ENCODE measurements around the gene TRHDE.
A peak's percentile ranks its signal among the peaks of the same experiment; 100 is the strongest.

TRHDE gene, protein sequence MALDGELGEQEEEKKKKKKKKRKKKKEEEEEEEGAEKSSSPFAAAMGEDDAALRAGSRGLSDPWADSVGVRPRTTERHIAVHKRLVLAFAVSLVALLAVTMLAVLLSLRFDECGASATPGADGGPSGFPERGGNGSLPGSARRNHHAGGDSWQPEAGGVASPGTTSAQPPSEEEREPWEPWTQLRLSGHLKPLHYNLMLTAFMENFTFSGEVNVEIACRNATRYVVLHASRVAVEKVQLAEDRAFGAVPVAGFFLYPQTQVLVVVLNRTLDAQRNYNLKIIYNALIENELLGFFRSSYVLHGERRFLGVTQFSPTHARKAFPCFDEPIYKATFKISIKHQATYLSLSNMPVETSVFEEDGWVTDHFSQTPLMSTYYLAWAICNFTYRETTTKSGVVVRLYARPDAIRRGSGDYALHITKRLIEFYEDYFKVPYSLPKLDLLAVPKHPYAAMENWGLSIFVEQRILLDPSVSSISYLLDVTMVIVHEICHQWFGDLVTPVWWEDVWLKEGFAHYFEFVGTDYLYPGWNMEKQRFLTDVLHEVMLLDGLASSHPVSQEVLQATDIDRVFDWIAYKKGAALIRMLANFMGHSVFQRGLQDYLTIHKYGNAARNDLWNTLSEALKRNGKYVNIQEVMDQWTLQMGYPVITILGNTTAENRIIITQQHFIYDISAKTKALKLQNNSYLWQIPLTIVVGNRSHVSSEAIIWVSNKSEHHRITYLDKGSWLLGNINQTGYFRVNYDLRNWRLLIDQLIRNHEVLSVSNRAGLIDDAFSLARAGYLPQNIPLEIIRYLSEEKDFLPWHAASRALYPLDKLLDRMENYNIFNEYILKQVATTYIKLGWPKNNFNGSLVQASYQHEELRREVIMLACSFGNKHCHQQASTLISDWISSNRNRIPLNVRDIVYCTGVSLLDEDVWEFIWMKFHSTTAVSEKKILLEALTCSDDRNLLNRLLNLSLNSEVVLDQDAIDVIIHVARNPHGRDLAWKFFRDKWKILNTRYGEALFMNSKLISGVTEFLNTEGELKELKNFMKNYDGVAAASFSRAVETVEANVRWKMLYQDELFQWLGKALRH

DNA sequence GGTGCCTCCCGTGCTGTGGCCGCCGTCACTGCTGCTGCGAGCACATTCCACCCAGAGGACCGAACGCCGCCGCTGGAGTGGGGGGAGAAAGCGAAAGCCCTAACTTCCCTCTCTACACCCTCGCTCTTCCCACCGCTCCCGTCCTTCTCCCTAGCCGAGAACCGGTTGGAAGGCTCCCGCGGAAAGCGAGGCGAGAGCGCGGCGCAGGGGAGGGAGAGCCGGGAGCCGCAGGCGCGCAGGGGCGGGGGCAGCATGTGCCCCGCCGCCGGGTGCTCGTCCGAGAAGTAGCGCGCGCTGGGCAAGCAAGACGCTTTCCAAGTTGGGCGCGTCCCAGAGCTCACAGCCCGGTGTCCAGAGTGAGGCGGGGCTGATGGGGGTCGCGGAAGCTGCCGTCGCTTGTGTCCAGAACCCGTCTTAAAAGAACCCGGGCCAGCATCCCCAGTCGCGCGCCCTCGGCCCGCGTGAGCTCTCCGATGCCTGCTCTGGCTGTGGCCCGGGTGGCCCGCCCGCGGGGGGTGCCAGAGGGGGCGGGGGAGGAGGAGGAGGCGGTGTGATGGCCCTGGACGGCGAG, at the start of gene TRHDE:
Gene TRHDE, plus strand, starts transcription at position 280 of the 571 bp plus-strand sequence. Its CDS starts 274 bp downstream, at position 554.
- DNase-seq (ENCODE audit: insufficient read length, low spot score) (no peak), FAIRE-seq (no peak)

DNA sequence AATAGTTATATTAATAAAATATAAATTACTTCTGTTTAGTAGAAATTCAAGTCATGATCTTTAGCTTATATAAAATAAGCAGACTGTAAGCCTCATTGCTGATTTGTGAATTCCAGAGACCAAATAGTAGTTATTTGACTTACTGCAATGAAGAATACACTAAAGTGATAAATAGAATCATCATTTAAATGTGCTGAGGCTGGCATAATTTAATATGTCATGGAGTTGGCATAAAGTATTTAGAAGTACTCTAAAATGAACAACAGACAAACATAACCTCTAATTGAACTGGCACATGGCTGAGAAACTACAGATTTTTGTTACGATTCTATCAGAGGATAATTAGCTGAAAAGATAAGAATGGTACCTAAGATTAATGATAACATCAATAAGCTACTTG, 45.7 kb upstream of the TRHDE start:
- FAIRE-seq (no peak), DNase-seq (ENCODE audit: insufficient read length, low spot score) (no peak)

DNA sequence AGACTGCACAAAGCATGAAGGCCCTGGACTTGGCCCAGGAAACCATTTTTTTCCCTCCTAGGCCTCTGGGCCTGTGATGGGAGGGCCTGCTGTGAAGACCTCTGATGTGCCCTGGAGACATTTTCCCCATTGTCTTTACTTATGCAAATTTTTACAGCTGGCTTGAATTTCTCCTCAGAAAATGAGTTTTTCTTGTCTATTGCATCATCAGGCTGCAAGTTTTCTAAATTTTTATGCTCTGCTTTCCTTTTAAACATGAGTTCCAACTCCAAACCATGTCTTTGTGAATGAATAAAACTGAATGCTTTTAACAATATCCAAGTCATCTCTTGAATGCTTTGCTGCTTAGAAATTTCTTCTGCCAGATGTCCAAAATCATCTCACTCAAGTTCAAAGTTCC, 43.7 kb upstream of the TRHDE start:
- no peak for DNase-seq (ENCODE audit: insufficient read length, low spot score)
- FAIRE-seq, result no peak

DNA sequence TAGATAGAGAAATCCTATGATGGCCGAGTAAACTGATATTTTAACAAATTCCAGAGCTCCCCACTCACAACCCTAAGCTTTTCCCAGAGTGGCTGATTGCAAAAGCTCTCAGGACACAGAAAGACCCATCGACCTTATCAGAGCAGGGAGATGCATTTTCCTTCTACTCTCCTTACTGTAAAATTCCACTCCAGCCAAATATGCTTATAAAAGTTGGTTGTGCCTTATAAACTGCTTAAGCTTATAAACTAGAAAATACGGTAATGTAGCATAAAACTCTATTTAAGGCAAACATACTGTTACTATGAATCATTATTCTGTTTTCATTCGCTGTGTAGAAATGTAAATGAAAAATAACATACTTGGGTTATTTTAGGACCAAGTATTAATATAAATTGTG, 41.6 kb upstream of the TRHDE start:
- DNase-seq (ENCODE audit: insufficient read length, low spot score), result no peak
- FAIRE-seq, result no peak

DNA sequence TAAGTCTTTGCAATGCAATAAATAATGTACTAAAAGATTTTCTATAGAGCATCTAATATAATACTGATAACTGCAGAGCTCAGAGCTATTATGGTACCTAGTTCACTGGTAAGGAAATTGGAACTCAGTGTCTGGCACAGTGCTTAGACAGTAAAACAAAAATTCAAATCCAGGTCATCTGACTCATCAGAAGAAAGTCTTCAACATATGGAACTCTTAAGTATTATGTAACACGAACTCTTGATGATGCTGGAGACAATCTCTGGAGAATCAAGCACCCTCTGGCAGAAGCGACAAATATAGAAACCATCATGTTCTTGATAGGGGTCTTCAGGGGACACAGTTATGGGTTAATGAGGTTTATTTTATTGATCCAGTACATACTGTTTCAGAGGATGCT, 37.3 kb upstream of the TRHDE start:
- no peak for DNase-seq (ENCODE audit: insufficient read length, low spot score)
- no peak for FAIRE-seq

DNA sequence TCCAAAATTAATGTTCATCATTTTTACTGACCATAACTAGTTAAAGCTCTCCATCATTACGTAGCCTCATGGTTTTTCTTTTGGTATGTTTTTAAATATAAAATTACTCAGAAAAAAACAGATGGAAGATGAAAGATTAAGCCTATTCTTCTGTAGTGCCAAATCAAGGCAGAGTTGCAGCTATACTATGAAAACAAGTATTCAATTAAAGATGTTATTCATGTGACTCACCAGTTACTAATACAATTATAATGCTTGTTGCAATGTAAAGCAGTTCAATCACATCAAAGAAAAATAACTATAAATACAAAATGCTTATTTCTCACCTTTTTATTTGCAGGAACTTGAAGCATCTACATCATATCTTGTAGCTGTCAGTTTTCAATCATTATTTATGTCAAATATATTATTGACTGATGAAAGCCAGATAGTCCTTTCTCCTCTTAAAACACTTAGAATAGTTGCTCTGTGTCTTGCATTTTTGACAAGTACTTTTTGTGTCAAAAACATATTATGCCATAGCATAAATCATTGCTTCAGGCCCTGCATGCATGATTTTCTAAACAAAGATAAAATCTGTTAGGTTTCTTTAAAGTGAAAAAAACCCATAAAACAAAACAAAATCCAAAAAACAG, 36.0 kb upstream of the TRHDE start:
- no peak for FAIRE-seq
- DNase-seq (ENCODE audit: insufficient read length, low spot score), result no peak

DNA sequence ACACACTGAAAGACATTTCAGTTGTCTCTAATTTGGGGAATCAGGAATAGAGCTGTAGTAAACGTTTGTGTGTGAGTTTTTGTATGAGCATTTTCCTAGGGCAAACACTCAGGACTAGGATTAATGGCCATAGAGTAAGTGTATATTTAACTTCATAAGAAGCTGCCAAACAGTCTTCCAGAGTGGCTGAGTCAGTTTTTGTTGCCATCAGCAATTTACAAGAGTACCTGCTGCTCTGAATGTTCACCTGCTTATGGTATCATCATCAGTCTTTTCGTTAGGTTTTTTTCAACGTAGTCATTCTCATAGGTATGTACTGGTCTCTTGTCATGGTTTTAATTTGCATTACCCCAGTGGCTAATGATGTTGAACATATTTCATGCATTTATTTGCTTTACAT, 30.6 kb upstream of the TRHDE start:
- no peak for DNase-seq (ENCODE audit: insufficient read length, low spot score)

DNA sequence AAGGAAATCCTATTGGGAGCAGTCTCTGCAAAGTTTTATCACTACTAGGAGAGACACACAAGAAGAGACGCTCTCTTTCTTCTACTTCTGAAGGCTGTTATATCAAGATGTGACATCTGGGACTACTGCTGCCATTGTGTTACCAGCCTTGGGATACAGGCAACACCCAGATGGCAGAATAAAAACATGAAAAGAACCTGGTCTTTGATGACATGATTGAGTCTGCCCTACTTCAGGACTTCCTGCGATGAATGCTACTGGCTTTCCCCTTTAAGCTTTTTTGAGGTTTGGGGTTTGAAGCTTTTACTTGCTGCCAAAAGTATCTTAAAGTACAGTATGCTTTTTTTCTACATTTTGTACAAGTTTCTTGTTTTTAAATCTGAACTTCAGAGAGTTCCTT, 29.2 kb upstream of the TRHDE start:
- no peak for DNase-seq (ENCODE audit: insufficient read length, low spot score)
- FAIRE-seq, result no peak

More for the DNA sequence above, 30.6 kb upstream of the TRHDE start:
- FAIRE-seq, result no peak

DNA sequence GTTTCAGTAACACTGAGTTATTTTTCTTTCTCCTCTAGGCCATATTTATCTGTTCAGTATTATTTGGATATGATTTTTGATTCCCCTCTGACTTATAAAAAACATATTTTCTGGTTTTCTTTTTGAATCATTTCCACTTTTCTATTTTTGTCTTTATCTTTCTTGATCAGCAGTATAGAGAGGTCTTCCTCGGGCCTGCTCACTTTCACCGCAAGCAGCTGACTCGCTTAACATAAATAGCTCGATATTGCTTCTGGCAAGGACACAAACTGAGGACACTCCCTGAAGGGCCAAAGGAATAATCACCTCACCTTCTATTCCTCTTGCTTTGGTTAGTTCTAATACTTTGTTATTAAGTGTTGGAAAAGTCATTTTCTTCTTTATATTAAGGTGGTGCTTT, 25.8 kb upstream of the TRHDE start:
- DNase-seq (ENCODE audit: insufficient read length, low spot score), result no peak
- FAIRE-seq, result no peak

DNA sequence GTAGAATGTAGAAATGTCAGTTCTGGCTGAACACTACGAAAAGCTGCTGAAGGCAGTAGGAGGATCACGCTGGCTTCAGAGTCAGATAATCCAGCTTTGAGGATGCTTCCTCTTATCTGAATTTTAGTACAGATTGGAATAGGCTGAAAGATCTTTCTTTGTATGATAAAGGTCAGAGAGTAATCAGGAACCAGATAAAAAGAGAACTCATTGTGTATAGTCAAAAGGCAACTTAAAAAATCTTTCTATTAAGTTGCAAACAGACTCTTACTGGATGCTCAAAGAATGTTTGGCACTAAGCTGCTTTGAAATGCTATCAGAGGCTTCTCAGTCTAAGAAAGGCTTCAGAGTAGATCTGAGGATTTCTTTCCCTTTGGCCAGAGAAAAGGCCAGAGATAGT, 21.8 kb upstream of the TRHDE start:
- DNase-seq (ENCODE audit: insufficient read length, low spot score) (no peak), FAIRE-seq (no peak)

DNA sequence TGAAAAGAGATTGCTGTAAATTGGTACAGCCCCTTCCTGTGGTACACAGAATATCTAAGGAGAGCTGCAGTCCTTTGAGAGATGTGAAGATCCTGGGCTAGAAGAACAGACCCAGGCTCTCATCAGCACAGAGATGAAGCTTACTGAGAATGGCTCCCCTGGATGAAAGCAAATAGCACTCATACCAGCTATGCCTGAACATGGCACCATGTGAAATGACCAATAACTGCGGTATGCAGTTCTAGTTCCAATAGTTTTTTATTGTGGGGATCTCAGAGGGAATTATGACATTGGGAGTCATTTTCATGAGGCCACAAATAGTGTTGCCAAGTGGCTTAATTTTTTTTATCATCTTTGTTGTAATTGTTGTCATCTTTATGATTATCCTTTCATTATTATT, 15.4 kb upstream of the TRHDE start:
- FAIRE-seq (no peak), DNase-seq (ENCODE audit: insufficient read length, low spot score) (no peak)

DNA sequence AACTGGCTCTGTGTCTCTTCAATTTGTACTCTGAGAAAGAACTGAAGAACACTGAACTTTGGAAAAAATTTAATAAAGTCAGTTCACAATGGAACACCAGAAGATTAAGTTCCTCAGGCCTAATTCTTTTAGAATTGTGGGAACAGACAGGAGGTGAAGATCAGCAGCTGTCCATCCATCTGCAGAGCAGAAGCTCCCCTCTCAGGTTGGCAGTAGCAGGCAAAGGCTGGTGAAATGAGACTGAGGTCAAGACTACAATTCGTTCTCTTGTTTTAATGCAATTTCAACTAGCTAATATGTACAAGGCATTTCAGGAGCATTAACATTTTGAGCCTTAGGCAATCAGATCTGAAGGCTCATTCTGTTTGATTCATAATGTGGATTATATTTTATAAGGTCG, 10.3 kb upstream of the TRHDE start:
- DNase-seq (ENCODE audit: insufficient read length, low spot score) (no peak), FAIRE-seq (no peak)

DNA sequence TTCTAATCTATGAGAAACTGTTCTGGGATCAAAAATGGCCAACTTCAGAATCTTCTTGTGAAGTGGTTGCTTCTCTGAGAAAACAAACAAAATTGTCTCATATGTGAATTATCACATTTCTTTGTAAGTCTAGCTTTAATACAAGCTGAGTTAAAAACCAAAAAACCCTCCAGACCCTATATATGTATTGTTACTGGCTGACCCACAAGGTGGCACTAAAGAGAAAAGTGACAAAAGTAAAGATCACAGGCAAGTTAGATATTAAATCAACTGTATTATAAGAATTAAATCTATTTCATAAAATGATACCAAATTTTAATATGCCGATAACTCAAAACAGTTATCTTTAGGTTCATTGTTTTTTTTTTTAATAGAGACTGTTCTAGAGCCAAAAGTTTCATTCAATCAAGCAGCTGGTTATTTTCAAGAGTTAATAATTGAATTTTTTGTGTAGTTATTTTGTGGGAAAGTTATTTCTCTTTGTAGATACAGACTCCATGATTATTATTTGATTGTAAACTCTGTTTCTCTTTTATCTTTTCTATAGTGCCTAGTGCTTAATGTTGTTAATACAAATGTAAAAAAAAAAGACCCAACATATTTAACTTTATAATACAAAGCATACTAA, 7.5 kb upstream of the TRHDE start:
- DNase-seq (ENCODE audit: insufficient read length, low spot score) (no peak), FAIRE-seq (peak; percentile 52)

DNA sequence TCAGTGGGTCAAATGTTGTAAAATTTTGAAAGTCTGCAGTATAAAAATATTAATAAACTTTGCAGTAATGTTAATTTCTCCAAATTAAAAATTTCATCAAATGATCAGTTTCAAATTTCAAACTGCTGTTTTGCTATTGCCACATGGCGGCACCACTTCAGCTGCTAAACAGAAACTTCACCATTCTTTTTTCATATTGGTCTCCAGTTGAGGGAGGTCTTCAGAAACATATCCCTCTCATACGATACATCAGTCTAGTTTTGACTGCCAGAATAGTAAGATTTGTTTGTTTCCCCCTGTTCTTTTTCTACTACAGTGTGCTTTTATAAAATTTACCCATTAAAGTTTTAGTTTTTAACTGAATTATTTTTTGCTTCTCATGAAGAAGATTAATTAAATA, 4.2 kb upstream of the TRHDE start:
- no peak for DNase-seq (ENCODE audit: insufficient read length, low spot score)
- no peak for FAIRE-seq

DNA sequence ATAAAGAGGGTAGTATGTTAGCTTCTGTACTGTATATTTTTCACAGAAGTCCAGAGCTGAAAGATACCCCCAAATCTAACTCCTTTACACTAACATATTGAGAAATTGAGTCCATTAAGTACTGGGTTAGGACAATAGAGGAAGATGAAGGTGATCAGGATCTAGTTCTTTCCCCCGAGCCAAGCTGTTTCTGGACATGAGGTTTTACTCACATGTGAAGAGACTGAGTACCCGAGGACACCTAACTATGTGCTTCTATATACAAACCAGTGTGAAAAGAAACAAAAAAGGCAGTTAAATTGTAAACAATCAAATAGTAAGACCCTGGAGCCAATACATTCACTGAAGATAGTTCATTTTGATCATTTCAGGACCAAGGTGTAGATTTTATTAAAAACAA, 3.8 kb upstream of the TRHDE start:
- DNase-seq (ENCODE audit: insufficient read length, low spot score) (no peak), FAIRE-seq (no peak)

DNA sequence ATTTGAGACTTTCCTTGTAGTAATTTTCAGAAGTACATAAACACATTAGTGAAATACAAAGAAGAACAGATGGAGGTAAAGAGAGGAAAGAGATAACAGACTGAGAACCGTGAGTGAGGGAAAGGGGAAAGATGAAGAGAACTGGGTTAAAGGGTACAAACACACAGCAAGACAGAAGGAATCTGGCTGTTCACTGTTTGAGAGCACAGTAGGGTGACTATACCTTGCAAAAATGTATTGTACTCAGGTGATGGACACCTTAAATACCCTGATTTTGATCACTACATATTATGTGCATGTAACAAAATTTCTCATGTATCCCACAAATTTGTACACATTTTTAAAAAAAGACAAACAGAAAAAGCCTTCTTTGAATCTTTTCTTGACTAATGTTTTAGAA, 2.7 kb upstream of the TRHDE start:
- no peak for FAIRE-seq

DNA sequence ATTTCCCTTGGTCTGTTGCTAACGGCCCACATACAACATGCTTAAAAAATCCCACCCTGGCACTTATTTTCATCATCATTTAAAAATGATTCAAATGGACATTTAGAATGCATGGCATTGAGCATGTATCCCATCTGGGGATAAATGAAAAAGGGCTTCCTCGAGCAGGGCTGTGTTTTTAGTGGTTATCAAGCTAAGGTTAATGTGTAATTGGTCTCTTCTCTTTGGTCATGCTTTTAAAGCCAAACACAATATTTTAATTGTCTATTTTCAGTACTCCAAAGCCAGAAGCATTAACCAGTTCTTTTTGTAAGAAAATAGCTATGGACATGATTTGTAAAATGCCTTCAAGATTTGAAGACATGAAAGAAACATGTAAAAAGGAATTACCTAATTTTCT, 1.9 kb upstream of the TRHDE start:
- DNase-seq (ENCODE audit: insufficient read length, low spot score) (no peak), FAIRE-seq (no peak)

More for the DNA sequence above, 2.7 kb upstream of the TRHDE start:
- no peak for DNase-seq (ENCODE audit: insufficient read length, low spot score)

DNA sequence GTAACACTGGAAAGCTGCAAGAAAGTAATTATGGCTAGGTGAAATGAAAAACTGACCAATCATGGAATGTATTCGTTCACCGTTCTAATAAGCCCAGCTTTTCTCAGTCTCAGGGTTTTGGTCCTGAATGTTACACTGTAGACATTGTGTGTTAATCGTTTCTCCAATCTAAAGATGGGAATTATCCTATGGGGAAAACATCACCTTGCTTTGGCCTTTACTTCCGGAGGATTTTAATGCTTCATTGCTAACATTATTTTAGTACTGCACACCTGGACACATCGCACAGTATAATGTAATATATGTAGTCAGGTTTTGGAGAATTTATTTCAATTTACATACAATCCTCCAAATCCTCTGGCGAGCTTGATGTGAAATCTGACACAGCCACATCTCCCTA, 1.2 kb upstream of the TRHDE start:
- no peak for DNase-seq (ENCODE audit: insufficient read length, low spot score)

DNA sequence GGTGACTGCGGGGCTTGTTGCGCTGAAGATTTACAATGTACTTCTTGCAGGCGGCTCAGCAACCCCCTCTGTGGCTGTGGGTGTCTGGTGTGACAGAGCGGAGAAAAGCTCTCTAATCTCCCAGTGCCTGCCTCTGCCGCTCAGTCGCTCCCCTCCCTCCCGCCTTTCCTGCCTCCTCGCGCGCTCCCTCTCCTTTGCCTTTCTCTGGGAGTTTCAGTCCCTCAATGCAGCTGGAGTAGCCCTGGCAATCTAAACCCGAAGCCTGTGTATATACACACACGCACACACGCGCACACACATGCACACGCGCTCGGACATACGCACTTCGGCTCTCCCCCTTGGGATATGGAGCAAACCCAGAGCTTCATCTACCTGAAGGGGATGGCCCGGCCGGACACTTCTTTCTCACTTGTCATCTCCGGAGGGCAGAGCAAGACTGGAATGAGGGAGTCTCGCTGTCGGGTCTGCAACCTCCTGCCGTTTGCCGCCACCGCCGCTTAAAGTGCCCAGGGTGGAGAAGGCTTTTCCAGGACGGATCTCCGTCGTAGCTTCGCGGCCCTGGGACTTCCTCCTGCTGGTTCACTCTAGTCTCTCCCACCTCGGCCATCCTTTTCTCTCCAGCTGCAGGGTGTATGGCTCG, 599 bp upstream of the TRHDE start:
- no peak for DNase-seq (ENCODE audit: insufficient read length, low spot score)
- no peak for FAIRE-seq

More for the DNA sequence above, 1.2 kb upstream of the TRHDE start:
- FAIRE-seq, result no peak

Data from GM19239 (cell line).